Measurements from ENCODE around the gene SPG21.

Gene SPG21

GRCh38 chr15:64981812-64982431, 7.8 kb downstream of the SPG21 start:
- ATAC-seq (ENCODE audit: insufficient read depth, low read depth): no peak
- Histone ChIP-seq H2AFZ (ENCODE audit: low read depth, low read length) (no peak overlapping the region), H4K20me1 (ENCODE audit: insufficient read depth, low read length) (no peaks in the 10 kb centered on the region; the same call in 1 of the 2 replicates), H3K4me1 (ENCODE audit: insufficient read depth, low read length) (peaks cover 3% of the 10 kb centered on the region), H3K4me3 (ENCODE audit: low read depth in 1 of 2, low read length in 2 of 2) (no peak overlapping the region), H3K27ac (ENCODE audit: low read length) (no peak overlapping the region), H3K4me2 (ENCODE audit: insufficient read depth, low read length) (no peak overlapping the region), H3K36me3 (ENCODE audit: insufficient read depth, low read length) (peaks cover 28% of the 10 kb centered on the region), H3K27me3 (ENCODE audit: insufficient read depth, low read length, poor library complexity) (no peaks in the 10 kb centered on the region), H3K9ac (ENCODE audit: low read depth, low read length) (no peak overlapping the region), H3K9me3 (ENCODE audit: insufficient read depth, low read length, severe bottlenecking) (no peaks in the 10 kb centered on the region), H3K79me2 (ENCODE audit: insufficient read depth, low read length) (peaks cover 14% of the 10 kb centered on the region)
- no peak for DNase-seq
- TF ChIP-seq EZH2 (IDR thresholded peaks at IDR 0.05; ENCODE audit: borderline replicate concordance, low read depth, low read length, severe bottlenecking) (no peak), CTCF (IDR thresholded peaks at IDR 0.05; ENCODE audit: borderline replicate concordance, extremely low read depth, low read length, poor library complexity, severe bottlenecking) (no peak)

- H3K4me1 ChIP-seq (ENCODE audit: insufficient read depth, low read length): no peaks in the 10 kb centered on the region
- no peaks in the 10 kb centered on the region for H3K9me3 ChIP-seq (ENCODE audit: insufficient read depth, low read length, severe bottlenecking)
- H3K27me3 ChIP-seq (ENCODE audit: insufficient read depth, low read length, poor library complexity): no peaks in the 10 kb centered on the region
- H4K20me1 ChIP-seq (ENCODE audit: insufficient read depth, low read length): no peaks in the 10 kb centered on the region; the same call in 1 of the 2 replicates
- H3K4me3 ChIP-seq (ENCODE audit: low read depth in 1 of 2, low read length in 2 of 2): no peak overlapping the region
- no peak overlapping the region for H3K27ac ChIP-seq (ENCODE audit: low read length)
- H3K79me2 ChIP-seq (ENCODE audit: insufficient read depth, low read length): peaks cover 2% of the 10 kb centered on the region; the same call in 1 of the 2 replicates
- DNase-seq (no peak), ATAC-seq (ENCODE audit: insufficient read depth, low read depth) (no peak)
- H3K4me2 ChIP-seq (ENCODE audit: insufficient read depth, low read length): no peak overlapping the region
- TF ChIP-seq EZH2 (IDR thresholded peaks at IDR 0.05; ENCODE audit: borderline replicate concordance, low read depth, low read length, severe bottlenecking) (no peak), CTCF (IDR thresholded peaks at IDR 0.05; ENCODE audit: borderline replicate concordance, extremely low read depth, low read length, poor library complexity, severe bottlenecking) (no peak)
- no peak overlapping the region for H2AFZ ChIP-seq (ENCODE audit: low read depth, low read length)
- peaks cover 35% of the 10 kb centered on the region for H3K36me3 ChIP-seq (ENCODE audit: insufficient read depth, low read length)
- H3K9ac ChIP-seq (ENCODE audit: low read depth, low read length): no peak overlapping the region
Measured at GRCh38 chr15:64979252-64979710, 10.4 kb downstream of the SPG21 start.

GRCh38 chr15:64975390-64975789, 14.3 kb downstream of the SPG21 start:
- no peaks in the 10 kb centered on the region for H3K4me1 ChIP-seq (ENCODE audit: insufficient read depth, low read length)
- no peak overlapping the region for H2AFZ ChIP-seq (ENCODE audit: low read depth, low read length)
- no peaks in the 10 kb centered on the region for H3K27me3 ChIP-seq (ENCODE audit: insufficient read depth, low read length, poor library complexity)
- no peaks in the 10 kb centered on the region for H4K20me1 ChIP-seq (ENCODE audit: insufficient read depth, low read length)
- H3K4me2 ChIP-seq (ENCODE audit: insufficient read depth, low read length): no peak overlapping the region
- H3K9ac ChIP-seq (ENCODE audit: low read depth, low read length): no peak overlapping the region
- H3K9me3 ChIP-seq (ENCODE audit: insufficient read depth, low read length, severe bottlenecking): no peaks in the 10 kb centered on the region
- DNase-seq (no peak), ATAC-seq (ENCODE audit: insufficient read depth, low read depth) (no peak)
- no peak for TF ChIP-seq CTCF (IDR thresholded peaks at IDR 0.05; ENCODE audit: borderline replicate concordance, extremely low read depth, low read length, poor library complexity, severe bottlenecking)
- no peak for TF ChIP-seq EZH2 (IDR thresholded peaks at IDR 0.05; ENCODE audit: borderline replicate concordance, low read depth, low read length, severe bottlenecking)
- no peak overlapping the region for H3K4me3 ChIP-seq (ENCODE audit: low read depth in 1 of 2, low read length in 2 of 2)
- no peaks in the 10 kb centered on the region for H3K79me2 ChIP-seq (ENCODE audit: insufficient read depth, low read length)
- H3K36me3 ChIP-seq (ENCODE audit: insufficient read depth, low read length): peaks cover 54% of the 10 kb centered on the region
- H3K27ac ChIP-seq (ENCODE audit: low read length): no peak overlapping the region

All from DND-41 (cell line).